ENCODE results near the gene KCNJ9. TPM values are rescaled to one million over a fixed set of nuclear protein-coding genes. Genes with fewer than 3 reads are reported as not detected.

Gene KCNJ9
- total RNA-seq, 5 donors from 2014 or later (not counting 1 experiment from before 2014, with no cell fraction given): not detected

DNA sequence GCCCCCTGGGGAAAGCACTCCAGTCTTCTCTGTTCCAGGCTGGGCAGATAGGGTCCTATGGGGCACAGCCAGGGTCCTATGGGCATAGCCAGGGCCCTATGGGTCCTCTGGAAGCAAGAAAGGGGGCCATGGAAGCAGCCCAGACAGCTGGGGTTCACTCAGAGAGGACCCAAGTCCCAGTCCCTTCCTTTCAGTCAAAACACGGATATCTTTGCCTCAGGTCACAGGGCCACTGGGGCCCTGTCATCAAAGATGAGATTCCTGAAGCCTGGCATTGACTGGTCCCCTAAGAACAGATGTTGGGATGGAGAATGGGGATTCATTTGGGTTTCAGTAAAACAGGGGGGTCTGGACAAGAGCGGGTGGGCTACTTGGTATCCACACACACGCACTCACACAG, 8.5 kb downstream of the KCNJ9 start:
- ChIA-PET CTCF (no interaction called here), POLR2A (no interaction called here)
- DNase-seq (no peak), ATAC-seq (replicated peaks in 1 of 4) (no peak)
- H3K4me3 Mint-ChIP-seq: no peak overlapping the region
- no peaks in the 10 kb centered on the region for H3K27me3 Mint-ChIP-seq
- Histone ChIP-seq H3K36me3 (ENCODE audit: control insufficient read depth in 2 of 2, extremely low read depth in 1 of 2, insufficient read depth in 1 of 2, low read length in 1 of 2) (peaks cover 7 to 74% of the 10 kb centered on the region in 2 donors), H3K27ac (ENCODE audit: low read length) (no peak overlapping the region), H3K4me1 (ENCODE audit: control insufficient read depth in 1 of 2, extremely low read depth in 1 of 2, insufficient read depth in 2 of 2, low read length in 2 of 2) (peaks cover 0 to 15% of the 10 kb centered on the region in 2 experiments), H3K9me3 (no peaks in the 10 kb centered on the region), H3K27me3 (replicated peaks in 1 of 2; ENCODE audit: control insufficient read depth in 2 of 2, extremely low read depth in 1 of 2, insufficient read depth in 2 of 2, low read length in 1 of 2) (no peaks in the 10 kb centered on the region), H3K4me3 (ENCODE audit: control insufficient read depth in 1 of 2, extremely low read depth in 1 of 2, low read length in 1 of 2) (no peak overlapping the region)
- H3K27ac Mint-ChIP-seq: no peak overlapping the region
- WGBS (ENCODE audit: insufficient coverage): 100% methylated on average over 2 of the region's 3 CpGs
- H3K36me3 Mint-ChIP-seq: peaks cover 41% of the 10 kb centered on the region
- H3K9me3 Mint-ChIP-seq: no peaks in the 10 kb centered on the region
- H3K4me1 Mint-ChIP-seq: peaks cover 21 to 27% (median 24%) of the 10 kb centered on the region in 3 donors

- H3K27me3 ChIP-seq (replicated peaks in 1 of 2; ENCODE audit: control insufficient read depth in 2 of 2, extremely low read depth in 1 of 2, insufficient read depth in 2 of 2, low read length in 1 of 2): no peaks in the 10 kb centered on the region
- Mint-ChIP-seq H3K9me3 (no peaks in the 10 kb centered on the region), H3K27ac (no peak overlapping the region), H3K27me3 (no peaks in the 10 kb centered on the region), H3K4me1 (peaks cover 23 to 28% (median 26%) of the 10 kb centered on the region in 3 donors), H3K4me3 (no peak overlapping the region), H3K36me3 (peaks cover 35% of the 10 kb centered on the region)
- CTCF ChIA-PET: interaction anchor here in 1 of 2 donors (0.6 kb wide), 1 partner anchor 906 kb away, joined by 4 read pairs; no protein-coding TSS in a partner anchor
- H3K9me3 ChIP-seq: no peaks in the 10 kb centered on the region
- peaks cover 0 to 20% of the 10 kb centered on the region in 2 experiments for H3K4me1 ChIP-seq (ENCODE audit: control insufficient read depth in 1 of 2, extremely low read depth in 1 of 2, insufficient read depth in 2 of 2, low read length in 2 of 2)
- ATAC-seq (replicated peaks in 1 of 4): no peak
- no peak overlapping the region for H3K27ac ChIP-seq (ENCODE audit: low read length)
- no peak overlapping the region for H3K4me3 ChIP-seq (ENCODE audit: control insufficient read depth in 1 of 2, extremely low read depth in 1 of 2, low read length in 1 of 2)
- WGBS (ENCODE audit: insufficient coverage): no CpG with 5 or more reads among the region's 4 CpGs
- no peak for DNase-seq
- peaks cover 13 to 82% of the 10 kb centered on the region in 2 donors for H3K36me3 ChIP-seq (ENCODE audit: control insufficient read depth in 2 of 2, extremely low read depth in 1 of 2, insufficient read depth in 1 of 2, low read length in 1 of 2)
- POLR2A ChIA-PET: no interaction called here
Measured at GRCh38 chr1:160090760-160091159, 9.4 kb downstream of the KCNJ9 start.

DNA sequence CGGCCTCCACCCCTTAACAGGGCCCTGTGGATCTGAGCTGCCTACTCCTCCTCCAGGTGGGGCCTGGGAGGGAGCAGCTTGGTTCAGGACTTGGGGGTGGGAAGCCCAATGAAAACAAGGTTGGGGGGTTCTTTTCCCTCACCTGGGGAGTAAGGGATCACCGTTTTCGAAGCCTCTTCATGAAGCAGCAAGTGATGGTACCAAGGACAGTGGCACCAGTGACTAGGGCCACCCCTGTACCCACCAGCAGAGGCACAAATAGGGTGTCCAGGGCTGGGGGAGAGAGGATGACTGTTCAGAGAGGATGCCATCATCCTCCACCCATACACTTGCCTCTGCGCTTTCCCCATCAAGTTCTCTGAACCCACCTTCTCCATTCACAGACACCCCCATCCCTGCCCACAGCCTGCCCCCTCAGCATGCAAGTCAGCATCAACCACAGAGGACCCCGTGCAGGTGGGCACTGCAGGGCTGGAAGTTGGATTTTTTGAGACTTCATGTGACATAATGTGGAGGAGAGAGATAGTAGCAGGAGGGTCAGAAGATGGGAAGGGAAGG, 10.4 kb downstream of the KCNJ9 start:
- peaks cover 32% of the 10 kb centered on the region for H3K36me3 Mint-ChIP-seq
- Histone ChIP-seq H3K27me3 (replicated peaks in 1 of 2; ENCODE audit: control insufficient read depth in 2 of 2, extremely low read depth in 1 of 2, insufficient read depth in 2 of 2, low read length in 1 of 2) (no peaks in the 10 kb centered on the region), H3K4me1 (ENCODE audit: control insufficient read depth in 1 of 2, extremely low read depth in 1 of 2, insufficient read depth in 2 of 2, low read length in 2 of 2) (peaks cover 3 to 30% of the 10 kb centered on the region in 2 experiments), H3K36me3 (ENCODE audit: control insufficient read depth in 2 of 2, extremely low read depth in 1 of 2, insufficient read depth in 1 of 2, low read length in 1 of 2) (peaks cover 13 to 82% of the 10 kb centered on the region in 2 donors), H3K4me3 (ENCODE audit: control insufficient read depth in 1 of 2, extremely low read depth in 1 of 2, low read length in 1 of 2) (no peak overlapping the region), H3K9me3 (no peaks in the 10 kb centered on the region), H3K27ac (ENCODE audit: low read length) (no peak overlapping the region)
- H3K4me1 Mint-ChIP-seq: peaks cover 29 to 35% (median 35%) of the 10 kb centered on the region in 3 donors
- no peak for ATAC-seq (replicated peaks in 1 of 4)
- no peak for DNase-seq
- no peaks in the 10 kb centered on the region for H3K27me3 Mint-ChIP-seq
- no peaks in the 10 kb centered on the region for H3K9me3 Mint-ChIP-seq
- no peak overlapping the region for H3K27ac Mint-ChIP-seq
- WGBS (ENCODE audit: insufficient coverage): 100% methylated on average over 1 of the region's 5 CpGs
- POLR2A ChIA-PET: no interaction called here
- H3K4me3 Mint-ChIP-seq: no peak overlapping the region
- CTCF ChIA-PET: interaction anchor here in 1 of 2 donors (0.5 kb wide), 1 partner anchor 19 kb away, joined by 4 read pairs; no protein-coding TSS in a partner anchor

DNA sequence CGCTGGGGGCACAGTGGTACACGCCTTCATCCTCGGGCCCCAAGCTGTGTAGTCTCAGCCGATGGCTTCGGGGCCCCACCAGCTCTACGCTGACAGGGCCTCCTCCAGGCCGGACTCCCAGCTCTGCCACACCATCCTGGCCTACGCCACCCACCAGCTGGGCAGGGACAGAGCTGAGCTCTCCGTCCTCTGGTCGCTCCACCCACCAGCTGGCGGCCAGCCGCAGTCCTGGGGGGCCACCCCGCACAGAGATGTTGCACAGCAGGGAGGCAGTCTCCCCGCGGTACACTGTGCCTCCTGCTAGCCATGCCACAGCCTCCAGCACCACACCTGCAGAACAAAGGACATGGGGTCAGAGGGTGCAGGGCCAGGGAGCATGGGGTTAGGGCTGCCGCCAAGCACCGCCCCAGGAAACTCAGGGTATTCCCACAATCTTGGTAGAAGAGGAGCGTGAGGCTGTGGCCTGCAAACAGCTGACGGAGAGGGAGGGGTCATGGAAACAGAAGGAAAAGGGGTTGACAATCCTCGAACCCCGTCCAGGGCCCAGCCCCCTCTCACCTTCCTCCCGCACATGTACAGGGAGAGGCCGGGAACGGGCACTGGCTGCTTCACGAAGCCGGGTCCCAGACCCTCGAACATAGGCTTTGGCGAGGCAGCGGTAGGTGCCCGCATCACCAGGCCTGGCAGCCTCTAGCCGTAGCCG, 11.2 kb downstream of the KCNJ9 start:
- Histone ChIP-seq H3K4me3 (ENCODE audit: control insufficient read depth in 1 of 2, extremely low read depth in 1 of 2, low read length in 1 of 2) (no peak overlapping the region), H3K27ac (ENCODE audit: low read length) (no peak overlapping the region), H3K27me3 (replicated peaks in 1 of 2; ENCODE audit: control insufficient read depth in 2 of 2, extremely low read depth in 1 of 2, insufficient read depth in 2 of 2, low read length in 1 of 2) (no peaks in the 10 kb centered on the region), H3K4me1 (ENCODE audit: control insufficient read depth in 1 of 2, extremely low read depth in 1 of 2, insufficient read depth in 2 of 2, low read length in 2 of 2) (peaks cover 8 to 38% of the 10 kb centered on the region in 2 experiments), H3K36me3 (ENCODE audit: control insufficient read depth in 2 of 2, extremely low read depth in 1 of 2, insufficient read depth in 1 of 2, low read length in 1 of 2) (peaks cover 13 to 77% of the 10 kb centered on the region in 2 donors), H3K9me3 (no peaks in the 10 kb centered on the region)
- Mint-ChIP-seq H3K36me3 (peaks cover 32% of the 10 kb centered on the region), H3K27me3 (no peaks in the 10 kb centered on the region), H3K9me3 (no peaks in the 10 kb centered on the region), H3K4me3 (no peak overlapping the region), H3K27ac (no peak overlapping the region), H3K4me1 (peaks cover 37 to 43% (median 42%) of the 10 kb centered on the region in 3 donors)
- ChIA-PET CTCF (no interaction called here), POLR2A (no interaction called here)
- 97% methylated on average over 24 of the region's 32 CpGs for WGBS (ENCODE audit: insufficient coverage)
- ATAC-seq (replicated peaks in 1 of 4): no peak
- DNase-seq: no peak

DNA sequence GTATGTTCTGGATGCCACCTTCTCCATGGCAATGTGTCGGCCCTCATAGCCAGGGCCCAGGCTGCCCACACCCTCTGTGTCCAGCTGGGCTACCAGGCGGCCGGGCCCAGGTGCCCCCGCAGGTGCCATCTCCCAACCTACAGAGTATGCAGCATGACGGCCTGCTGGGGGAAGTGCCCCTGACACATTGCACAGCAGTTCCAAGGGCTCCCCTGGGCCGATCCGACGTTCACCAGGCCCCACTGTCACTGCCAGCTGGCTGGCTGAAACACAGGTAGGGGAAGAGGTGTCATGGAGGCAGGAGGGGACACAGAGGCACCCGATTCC, 11.7 kb downstream of the KCNJ9 start:
- Mint-ChIP-seq H3K27ac (peak overlapping the region in 1 of 2 donors; percentile 28), H3K4me1 (peaks cover 40 to 47% (median 46%) of the 10 kb centered on the region in 3 donors), H3K4me3 (no peak overlapping the region), H3K27me3 (no peaks in the 10 kb centered on the region), H3K36me3 (peaks cover 29% of the 10 kb centered on the region), H3K9me3 (no peaks in the 10 kb centered on the region)
- Histone ChIP-seq H3K36me3 (ENCODE audit: control insufficient read depth in 2 of 2, extremely low read depth in 1 of 2, insufficient read depth in 1 of 2, low read length in 1 of 2) (peaks cover 13 to 74% of the 10 kb centered on the region in 2 donors), H3K4me1 (ENCODE audit: control insufficient read depth in 1 of 2, extremely low read depth in 1 of 2, insufficient read depth in 2 of 2, low read length in 2 of 2) (peaks cover 12 to 43% of the 10 kb centered on the region in 2 experiments), H3K27me3 (replicated peaks in 1 of 2; ENCODE audit: control insufficient read depth in 2 of 2, extremely low read depth in 1 of 2, insufficient read depth in 2 of 2, low read length in 1 of 2) (no peaks in the 10 kb centered on the region), H3K4me3 (ENCODE audit: control insufficient read depth in 1 of 2, extremely low read depth in 1 of 2, low read length in 1 of 2) (no peak overlapping the region), H3K9me3 (no peaks in the 10 kb centered on the region), H3K27ac (ENCODE audit: low read length) (no peak overlapping the region)
- 83% methylated on average over 6 of the region's 9 CpGs for WGBS (ENCODE audit: insufficient coverage)
- ChIA-PET CTCF (no interaction called here), POLR2A (no interaction called here)
- no peak for ATAC-seq (replicated peaks in 1 of 4)
- no peak for DNase-seq

- H3K4me3 ChIP-seq (ENCODE audit: control insufficient read depth in 1 of 2, extremely low read depth in 1 of 2, low read length in 1 of 2): no peak overlapping the region
- no peak for ATAC-seq (replicated peaks in 1 of 4)
- WGBS (ENCODE audit: insufficient coverage): 95% methylated on average over 21 of the region's 21 CpGs
- H3K9me3 Mint-ChIP-seq: no peaks in the 10 kb centered on the region
- ChIA-PET CTCF (no interaction called here), POLR2A (no interaction called here)
- peaks cover 22% of the 10 kb centered on the region for H3K36me3 Mint-ChIP-seq
- H3K4me3 Mint-ChIP-seq: no peak overlapping the region
- DNase-seq: no peak
- peaks cover 40 to 46% (median 46%) of the 10 kb centered on the region in 3 donors for H3K4me1 Mint-ChIP-seq
- H3K36me3 ChIP-seq (ENCODE audit: control insufficient read depth in 2 of 2, extremely low read depth in 1 of 2, insufficient read depth in 1 of 2, low read length in 1 of 2): peaks cover 13 to 67% of the 10 kb centered on the region in 2 donors
- no peak overlapping the region for H3K27ac ChIP-seq (ENCODE audit: low read length)
- H3K4me1 ChIP-seq (ENCODE audit: control insufficient read depth in 1 of 2, extremely low read depth in 1 of 2, insufficient read depth in 2 of 2, low read length in 2 of 2): peaks cover 12 to 45% of the 10 kb centered on the region in 2 experiments
- H3K27me3 Mint-ChIP-seq: no peaks in the 10 kb centered on the region
- H3K9me3 ChIP-seq: no peaks in the 10 kb centered on the region
- H3K27ac Mint-ChIP-seq: no peak overlapping the region
- no peaks in the 10 kb centered on the region for H3K27me3 ChIP-seq (replicated peaks in 1 of 2; ENCODE audit: control insufficient read depth in 2 of 2, extremely low read depth in 1 of 2, insufficient read depth in 2 of 2, low read length in 1 of 2)
Measured at GRCh38 chr1:160093624-160094290, 12.4 kb downstream of the KCNJ9 start.
